HG02885 (cell line): ENCODE data around the gene IQCC.
"Not testable (repeated sequence)": the region's sequence is repeated elsewhere in the genome, so short reads cannot be mapped to it uniquely, and the experiment has no call there.

Source experiments
- ATAC-seq: cut with Tn5 transposase; IDR thresholded peaks from one replicate; pipeline ENCODE4 v1.9.1; 2021; ENCODE audit warnings: mild to moderate bottlenecking; ENCODE audit not compliant: unreplicated experiment, poor library complexity

The IQCC gene

GRCh38 chr1:32205401-32206370 is at the start of gene IQCC:
IQCC (plus strand) TSS chr1:32205671; CDS start chr1:32205682, 11 bp downstream.
- ATAC-seq: peak; percentile 57

DNA sequence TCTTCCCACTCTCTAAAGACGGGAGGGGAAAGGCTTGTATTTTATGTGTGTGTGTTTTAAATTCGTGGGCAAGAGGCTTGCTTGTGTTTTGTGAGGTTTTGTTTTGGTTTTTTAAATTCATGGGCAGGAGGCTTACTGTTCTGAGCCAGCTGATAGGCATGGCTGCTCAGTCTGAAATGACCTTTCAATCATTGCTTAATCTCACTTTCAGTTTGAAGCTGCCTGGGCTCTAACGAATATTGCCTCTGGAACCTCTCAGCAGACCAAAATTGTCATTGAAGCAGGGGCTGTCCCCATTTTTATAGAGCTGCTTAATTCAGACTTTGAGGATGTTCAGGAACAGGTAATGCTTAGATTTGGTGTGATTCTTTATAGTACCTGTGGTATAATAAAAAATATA is 46.3 kb upstream of the IQCC start:
- no peak for ATAC-seq

DNA sequence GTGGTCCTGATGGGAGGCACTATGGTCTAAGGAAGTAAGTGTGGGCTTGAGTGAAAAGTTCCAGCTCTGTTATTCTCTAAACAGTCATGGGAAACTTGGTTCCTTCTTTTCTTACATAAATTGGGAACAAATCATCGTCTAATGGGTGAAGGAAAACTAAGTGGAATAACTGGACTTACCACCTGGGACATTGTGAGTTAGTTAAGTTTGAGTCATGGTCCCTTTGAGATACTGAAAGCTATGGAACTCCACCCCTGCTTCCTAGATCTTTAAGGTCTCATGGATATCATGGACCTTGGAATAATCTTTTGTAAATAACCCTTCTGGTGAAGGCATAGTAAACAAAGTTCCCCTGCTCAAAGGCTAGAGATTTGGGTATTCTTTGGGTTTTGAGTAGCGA is 42.1 kb upstream of the IQCC start:
- no peak for ATAC-seq

DNA sequence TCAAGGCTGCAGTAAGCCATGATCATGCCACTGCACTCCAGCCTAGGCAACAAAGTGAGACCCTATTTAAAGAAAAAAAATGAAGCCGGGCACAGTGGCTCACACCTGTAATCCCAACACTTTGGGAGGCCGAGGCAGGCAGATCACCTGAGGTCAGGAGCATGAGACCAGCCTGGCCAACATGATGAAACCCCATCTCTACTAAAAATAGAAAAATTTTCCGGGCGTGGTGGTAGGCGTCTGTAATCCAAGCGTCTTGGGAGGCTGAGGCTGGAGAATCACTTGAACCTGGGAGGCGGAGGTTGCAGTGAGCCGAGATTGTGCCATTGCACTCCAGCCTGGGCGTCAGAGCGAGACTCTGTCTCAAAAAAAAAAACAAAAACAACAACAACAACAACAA is 39.8 kb upstream of the IQCC start:
- not testable (repeated sequence) for ATAC-seq

GRCh38 chr1:32170991-32171390 is 34.5 kb upstream of the IQCC start:
- no peak for ATAC-seq

DNA sequence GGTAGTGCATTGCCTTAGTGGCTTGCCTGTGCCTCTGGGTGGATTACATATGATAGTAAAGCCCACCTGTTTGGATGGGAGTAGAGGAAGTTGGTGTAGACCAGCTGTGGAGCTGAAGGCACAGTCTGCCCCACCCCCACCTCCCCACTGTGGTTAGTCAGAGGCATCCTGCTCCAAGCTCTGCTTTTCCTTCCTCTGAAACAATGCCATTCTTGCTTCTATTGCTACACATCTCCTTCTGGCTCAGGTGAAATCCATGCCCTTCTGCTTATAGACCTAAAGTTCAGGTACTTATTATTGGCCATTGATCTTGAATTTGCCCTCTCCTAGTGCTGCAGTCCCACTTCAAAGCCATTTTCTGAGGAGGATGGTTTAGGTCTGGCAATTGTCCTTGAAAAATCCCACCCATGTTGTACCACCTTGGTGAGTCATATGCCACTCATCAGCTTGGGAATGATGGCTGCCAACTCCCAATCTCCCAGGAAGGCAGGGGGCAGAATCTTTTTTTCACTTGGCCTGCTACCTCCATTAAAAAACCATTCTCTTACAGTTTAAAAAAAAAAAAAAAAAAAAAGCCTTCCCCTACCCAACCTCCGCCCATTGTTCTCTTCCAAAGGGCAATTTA is 32.7 kb upstream of the IQCC start:
- no peak for ATAC-seq

- ATAC-seq: no peak
These were observed 26.9 kb upstream of the IQCC start for GRCh38 chr1:32178380-32179192.

GRCh38 chr1:32179193-32179442 is 26.4 kb upstream of the IQCC start:
- no peak for ATAC-seq

- peak; percentile 82 for ATAC-seq
These were observed 25.9 kb upstream of the IQCC start, which contains the start of gene TXLNA for GRCh38 chr1:32179443-32180185. TXLNA (plus strand) TSS chr1:32179675; CDS start chr1:32180346, 671 bp downstream.

DNA sequence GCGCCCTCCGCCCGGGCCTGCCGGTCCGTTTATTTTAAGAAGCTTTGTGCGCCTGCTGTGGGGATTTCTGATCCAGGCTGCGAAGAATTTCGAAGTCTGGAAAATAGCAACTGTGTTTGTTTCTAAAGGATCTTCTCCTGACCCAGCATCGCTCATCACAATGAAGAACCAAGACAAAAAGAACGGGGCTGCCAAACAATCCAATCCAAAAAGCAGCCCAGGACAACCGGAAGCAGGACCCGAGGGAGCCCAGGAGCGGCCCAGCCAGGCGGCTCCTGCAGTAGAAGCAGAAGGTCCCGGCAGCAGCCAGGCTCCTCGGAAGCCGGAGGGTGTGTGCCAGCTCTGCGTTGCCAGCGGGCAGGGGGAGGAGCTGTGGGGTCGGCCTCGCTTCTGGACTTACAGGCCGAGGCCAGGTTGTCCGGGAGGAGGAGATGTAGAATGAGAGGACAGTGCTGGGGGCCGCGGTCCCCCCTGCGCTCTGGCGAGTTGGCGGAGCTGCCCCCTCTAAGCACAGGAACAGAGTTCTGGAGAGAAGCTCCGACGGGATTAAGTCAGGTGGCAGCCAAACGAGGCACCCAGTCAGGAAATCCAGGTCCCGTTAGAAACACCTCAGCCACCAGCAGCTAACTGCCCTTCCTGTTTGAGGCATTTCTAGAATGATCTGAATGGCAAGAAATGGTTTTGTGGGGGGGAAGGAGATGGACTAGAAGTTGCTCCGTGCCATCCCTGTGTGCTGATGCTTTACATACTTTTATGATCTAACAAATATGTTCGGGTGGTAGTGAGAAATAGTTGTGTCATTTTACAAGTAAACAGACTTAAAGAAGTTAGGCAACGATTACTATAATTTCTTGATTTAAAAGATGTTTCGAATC is 25.0 kb upstream of the IQCC start:
- no peak for ATAC-seq

- ATAC-seq: no peak
These were observed 24.4 kb upstream of the IQCC start for GRCh38 chr1:32181065-32181464.

DNA sequence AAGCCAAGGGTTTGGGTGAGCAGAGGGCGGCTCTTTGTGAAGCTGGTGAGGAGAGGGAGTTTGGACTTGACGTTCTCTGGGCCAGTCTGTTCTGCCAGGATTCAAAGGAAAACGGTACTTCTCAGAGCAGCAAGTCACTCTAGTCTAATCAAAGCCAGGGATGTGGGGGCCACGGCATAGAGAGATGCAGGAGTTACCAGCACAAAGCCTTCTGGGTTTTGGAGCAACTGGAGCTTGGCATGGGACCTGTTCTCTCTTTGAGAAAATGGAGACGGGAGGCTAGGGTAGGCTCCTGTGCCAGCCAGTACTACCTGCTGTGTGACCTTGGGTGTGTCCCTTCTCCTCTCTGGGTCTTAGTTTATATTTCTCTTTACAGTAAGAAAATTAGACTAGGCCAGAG is 23.9 kb upstream of the IQCC start:
- no peak for ATAC-seq

DNA sequence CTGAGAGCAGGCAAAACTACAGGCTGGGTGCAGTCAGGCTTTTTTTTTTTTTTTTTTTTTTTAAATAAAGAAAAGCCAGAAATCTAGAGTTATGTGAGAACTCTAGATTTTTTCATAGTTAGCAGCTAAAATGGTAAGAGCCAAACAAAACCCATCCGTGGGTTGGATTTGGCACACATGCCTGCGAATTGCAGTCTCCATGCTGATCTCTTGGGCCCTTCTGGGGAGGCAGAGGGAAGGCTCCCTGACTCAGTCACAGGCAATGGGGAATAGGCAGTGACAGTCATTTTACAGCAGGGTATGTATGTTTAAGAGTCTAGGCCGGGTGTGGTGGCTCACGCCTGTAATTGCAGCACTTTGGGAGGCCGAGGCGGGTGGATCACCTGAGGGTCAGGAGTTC is 23.4 kb upstream of the IQCC start:
- no peak for ATAC-seq

GRCh38 chr1:32184650-32185049 is 20.8 kb upstream of the IQCC start:
- ATAC-seq: no peak

GRCh38 chr1:32186077-32186476 is 19.4 kb upstream of the IQCC start:
- no peak for ATAC-seq

DNA sequence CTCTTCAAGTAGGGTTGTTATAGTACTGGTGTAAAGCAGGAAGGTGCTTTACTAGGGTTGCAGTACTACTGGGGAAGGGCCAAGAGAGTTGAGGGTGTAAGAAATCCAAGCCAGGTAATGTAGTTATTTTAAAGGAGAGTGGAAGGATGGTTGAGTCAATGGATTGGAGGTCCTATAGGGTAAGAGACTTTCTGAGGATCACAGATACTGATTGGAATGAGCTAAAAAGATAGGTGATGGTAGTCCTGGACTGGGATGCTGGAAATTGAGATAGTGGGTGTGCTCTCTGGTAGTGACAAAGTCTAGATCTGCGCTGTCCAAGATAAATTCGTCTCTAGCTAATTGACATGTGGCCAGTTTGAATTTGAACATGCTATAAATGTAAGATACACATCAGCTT is 19.0 kb upstream of the IQCC start:
- ATAC-seq: no peak

- ATAC-seq: no peak
These were observed 17.6 kb upstream of the IQCC start for GRCh38 chr1:32187850-32188249.

- ATAC-seq: no peak
These were observed 13.1 kb upstream of the IQCC start for GRCh38 chr1:32192220-32192948.

GRCh38 chr1:32194984-32195383 is 10.5 kb upstream of the IQCC start:
- no peak for ATAC-seq
